ENCODE measurements around the gene NDUFV1.
A peak's percentile ranks its signal among the peaks of the same experiment; 100 is the strongest.
"Not testable (repeated sequence)": the region's sequence is repeated elsewhere in the genome, so short reads cannot be mapped to it uniquely, and the experiment has no call there.

Gene NDUFV1

GRCh38 chr11:67606492-67607295, at the start of gene NDUFV1:
Gene NDUFV1, plus strand, starts transcription at chr11:67606936. Its CDS starts 69 bp downstream, at chr11:67607005.
- Mint-ChIP-seq H3K36me3 (peaks cover 25 to 28% of the 10 kb centered on the region in 2 donors), H3K27ac (peak within 1 kb of the TSS; percentile 91), H3K4me3 (peak within 1 kb of the TSS; percentile 94), H3K27me3 (peaks cover 10 to 19% of the 10 kb centered on the region in 2 donors), H3K9me3 (no peaks in the 10 kb centered on the region), H3K4me1 (peaks cover 16 to 34% of the 10 kb centered on the region in 2 donors)
- DNase-seq (peak; percentile 94), ATAC-seq (replicated peaks) (peak; percentile 99 to 100)

GRCh38 chr11:67558084-67558772, 48.5 kb upstream of the NDUFV1 start:
- no peaks in the 10 kb centered on the region for H3K9me3 Mint-ChIP-seq
- H3K4me1 Mint-ChIP-seq, result peaks cover 5% of the 10 kb centered on the region in 2 donors
- H3K36me3 Mint-ChIP-seq, result no peaks in the 10 kb centered on the region
- DNase-seq (no peak), ATAC-seq (replicated peaks) (peak in 1 of 2 donors; percentile 63)
- H3K4me3 Mint-ChIP-seq, result peak overlapping the region; percentile 26 to 40
- H3K27ac Mint-ChIP-seq, result no peak overlapping the region
- H3K27me3 Mint-ChIP-seq, result peaks cover 4 to 22% of the 10 kb centered on the region in 2 donors

GRCh38 chr11:67561971-67562619, 44.6 kb upstream of the NDUFV1 start:
- Mint-ChIP-seq H3K4me3 (peak overlapping the region in 1 of 2 donors; percentile 17), H3K36me3 (no peaks in the 10 kb centered on the region), H3K9me3 (no peaks in the 10 kb centered on the region), H3K27me3 (peaks cover 4 to 28% of the 10 kb centered on the region in 2 donors), H3K27ac (peak overlapping the region; percentile 67), H3K4me1 (peaks cover 5 to 7% of the 10 kb centered on the region in 2 donors)
- ATAC-seq (replicated peaks), result peak; percentile 48 to 82
- DNase-seq, result no peak

GRCh38 chr11:67562963-67563704, 43.6 kb upstream of the NDUFV1 start:
- ATAC-seq (replicated peaks), result no peak
- Mint-ChIP-seq H3K9me3 (no peaks in the 10 kb centered on the region), H3K4me3 (no peak overlapping the region), H3K36me3 (no peaks in the 10 kb centered on the region), H3K4me1 (peaks cover 5 to 6% of the 10 kb centered on the region in 2 donors), H3K27me3 (peaks cover 4 to 25% of the 10 kb centered on the region in 2 donors), H3K27ac (peak overlapping the region; percentile 4)
- DNase-seq, result no peak

- peaks cover 4 to 20% of the 10 kb centered on the region in 2 donors for H3K27me3 Mint-ChIP-seq
- DNase-seq; H3K36me3 Mint-ChIP-seq; H3K4me1 Mint-ChIP-seq; H3K27ac Mint-ChIP-seq; H3K9me3 Mint-ChIP-seq; H3K4me3 Mint-ChIP-seq; ATAC-seq (replicated peaks): not testable (repeated sequence)
Observed at GRCh38 chr11:67563705-67564114, 43.0 kb upstream of the NDUFV1 start.

GRCh38 chr11:67564230-67564629, 42.5 kb upstream of the NDUFV1 start:
- DNase-seq, result no peak
- H3K27ac Mint-ChIP-seq, result peak overlapping the region; percentile 84
- no peak for ATAC-seq (replicated peaks)
- no peaks in the 10 kb centered on the region for H3K9me3 Mint-ChIP-seq
- H3K4me3 Mint-ChIP-seq, result no peak overlapping the region
- H3K36me3 Mint-ChIP-seq, result no peaks in the 10 kb centered on the region
- peaks cover 5% of the 10 kb centered on the region in 2 donors for H3K4me1 Mint-ChIP-seq
- peaks cover 2 to 15% of the 10 kb centered on the region in 2 donors for H3K27me3 Mint-ChIP-seq

GRCh38 chr11:67571443-67571842, 35.3 kb upstream of the NDUFV1 start:
- Mint-ChIP-seq H3K27me3 (peaks cover 5 to 20% of the 10 kb centered on the region in 2 donors), H3K9me3 (no peaks in the 10 kb centered on the region), H3K4me3 (no peak overlapping the region), H3K27ac (peak overlapping the region; percentile 57), H3K36me3 (no peaks in the 10 kb centered on the region), H3K4me1 (peaks cover 8 to 9% of the 10 kb centered on the region in 2 donors)
- ATAC-seq (replicated peaks) (no peak), DNase-seq (no peak)

- Mint-ChIP-seq H3K4me1 (peaks cover 8 to 9% of the 10 kb centered on the region in 2 donors), H3K4me3 (no peak overlapping the region), H3K27me3 (peaks cover 12 to 28% of the 10 kb centered on the region in 2 donors), H3K36me3 (no peaks in the 10 kb centered on the region), H3K27ac (no peak overlapping the region), H3K9me3 (no peaks in the 10 kb centered on the region)
- DNase-seq (no peak), ATAC-seq (replicated peaks) (no peak)
Observed at GRCh38 chr11:67572305-67572704, 34.4 kb upstream of the NDUFV1 start.

GRCh38 chr11:67572747-67573419, 33.9 kb upstream of the NDUFV1 start:
- Mint-ChIP-seq H3K36me3 (no peaks in the 10 kb centered on the region), H3K4me3 (no peak overlapping the region), H3K27me3 (peaks cover 14 to 32% of the 10 kb centered on the region in 2 donors), H3K4me1 (peaks cover 8 to 9% of the 10 kb centered on the region in 2 donors), H3K27ac (no peak overlapping the region), H3K9me3 (no peaks in the 10 kb centered on the region)
- DNase-seq, result peak; percentile 34
- peak; percentile 48 to 65 for ATAC-seq (replicated peaks)

GRCh38 chr11:67574938-67575337, 31.8 kb upstream of the NDUFV1 start:
- DNase-seq (no peak), ATAC-seq (replicated peaks) (no peak)
- no peak overlapping the region for H3K27ac Mint-ChIP-seq
- H3K36me3 Mint-ChIP-seq, result no peaks in the 10 kb centered on the region
- H3K9me3 Mint-ChIP-seq, result no peaks in the 10 kb centered on the region
- peaks cover 14 to 32% of the 10 kb centered on the region in 2 donors for H3K27me3 Mint-ChIP-seq
- H3K4me3 Mint-ChIP-seq, result no peak overlapping the region
- peaks cover 19% of the 10 kb centered on the region in 2 donors for H3K4me1 Mint-ChIP-seq

- H3K36me3 Mint-ChIP-seq, result no peaks in the 10 kb centered on the region
- DNase-seq (no peak), ATAC-seq (replicated peaks) (peak; percentile 22 to 40)
- peaks cover 14 to 32% of the 10 kb centered on the region in 2 donors for H3K27me3 Mint-ChIP-seq
- peaks cover 22 to 27% of the 10 kb centered on the region in 2 donors for H3K4me1 Mint-ChIP-seq
- H3K9me3 Mint-ChIP-seq, result no peaks in the 10 kb centered on the region
- no peak overlapping the region for H3K4me3 Mint-ChIP-seq
- H3K27ac Mint-ChIP-seq, result no peak overlapping the region
Observed at GRCh38 chr11:67576735-67577475, 29.8 kb upstream of the NDUFV1 start.

GRCh38 chr11:67577951-67578350, 28.8 kb upstream of the NDUFV1 start:
- H3K27ac Mint-ChIP-seq, result no peak overlapping the region
- ATAC-seq (replicated peaks) (no peak), DNase-seq (no peak)
- H3K4me3 Mint-ChIP-seq, result no peak overlapping the region
- H3K36me3 Mint-ChIP-seq, result no peaks in the 10 kb centered on the region
- H3K27me3 Mint-ChIP-seq, result peaks cover 14 to 32% of the 10 kb centered on the region in 2 donors
- peaks cover 26 to 32% of the 10 kb centered on the region in 2 donors for H3K4me1 Mint-ChIP-seq
- no peaks in the 10 kb centered on the region for H3K9me3 Mint-ChIP-seq

- H3K27me3 Mint-ChIP-seq, result peaks cover 9 to 12% of the 10 kb centered on the region in 2 donors
- peaks cover 23% of the 10 kb centered on the region in 2 donors for H3K36me3 Mint-ChIP-seq
- H3K9me3 Mint-ChIP-seq, result peaks cover 0 to 3% of the 10 kb centered on the region in 2 donors
- ATAC-seq (replicated peaks) (no peak), DNase-seq (no peak)
- no peak overlapping the region for H3K4me3 Mint-ChIP-seq
- no peak overlapping the region for H3K27ac Mint-ChIP-seq
- H3K4me1 Mint-ChIP-seq, result peaks cover 48 to 57% of the 10 kb centered on the region in 2 donors
Observed at GRCh38 chr11:67581469-67581868, 25.3 kb upstream of the NDUFV1 start.

Measured in stimulated activated naive B cell treated with anti-CD40 and anti-IgM and Interleukin-4, amounts not matched to agents 10 μg/mL and 1 μg/mL and 100 μg/mL, for 72 hours (primary cell).